HG03575 (cell line): ENCODE results near the gene RAI2.

Experiments
- ATAC-seq: cut with Tn5 transposase; IDR thresholded peaks from one replicate; pipeline ENCODE4 v1.9.1; 2021; ENCODE audit not compliant: unreplicated experiment, insufficient number of reproducible peaks, low FRiP score; ENCODE audit errors: extremely low read depth

RAI2 gene

GRCh38 chrX:17860811-17861488 lies at the start of gene RAI2:
Gene RAI2 (minus strand): TSS chrX:17861298. CDS start chrX:17802010, 59,288 bp downstream.
- ATAC-seq, result no peak

- no peak for ATAC-seq
Measured at GRCh38 chrX:17888421-17888820, 27.3 kb upstream of the RAI2 start.

- no peak for ATAC-seq
Measured at GRCh38 chrX:17882680-17883079, 21.6 kb upstream of the RAI2 start.

- ATAC-seq, result no peak
Measured at GRCh38 chrX:17878028-17878670, 17.1 kb upstream of the RAI2 start.

GRCh38 chrX:17876135-17876534 lies 15.0 kb upstream of the RAI2 start:
- ATAC-seq, result no peak

- ATAC-seq, result no peak
Measured at GRCh38 chrX:17869580-17869979, 8.5 kb upstream of the RAI2 start.

- ATAC-seq, result no peak
Measured at GRCh38 chrX:17861489-17862011, 452 bp upstream of the RAI2 start.

- ATAC-seq, result no peak
Measured at GRCh38 chrX:17860179-17860780, 818 bp downstream of the RAI2 start.

GRCh38 chrX:17859609-17860178 lies 1.4 kb downstream of the RAI2 start:
- ATAC-seq, result no peak

GRCh38 chrX:17854531-17854930 lies 6.6 kb downstream of the RAI2 start:
- no peak for ATAC-seq

- no peak for ATAC-seq
Measured at GRCh38 chrX:17854069-17854468, 7.0 kb downstream of the RAI2 start.

- ATAC-seq, result no peak
Measured at GRCh38 chrX:17851874-17852273, 9.2 kb downstream of the RAI2 start.

GRCh38 chrX:17848545-17849265 lies 12.4 kb downstream of the RAI2 start:
- no peak for ATAC-seq

- no peak for ATAC-seq
Measured at GRCh38 chrX:17846045-17846444, 15.1 kb downstream of the RAI2 start.

GRCh38 chrX:17844236-17844635 lies 16.9 kb downstream of the RAI2 start:
- ATAC-seq, result no peak

- ATAC-seq, result no peak
Measured at GRCh38 chrX:17842769-17843525, 18.2 kb downstream of the RAI2 start.

GRCh38 chrX:17839269-17839668 lies 21.8 kb downstream of the RAI2 start:
- ATAC-seq, result no peak

GRCh38 chrX:17836830-17837229 lies 24.3 kb downstream of the RAI2 start:
- ATAC-seq, result no peak

- no peak for ATAC-seq
Measured at GRCh38 chrX:17833954-17834353, 27.1 kb downstream of the RAI2 start.
